ENCODE data around the gene MYCT1.
"Not testable (repeated sequence)": the region's sequence is repeated elsewhere in the genome, so short reads cannot be mapped to it uniquely, and the experiment has no call there.

Gene MYCT1

DNA sequence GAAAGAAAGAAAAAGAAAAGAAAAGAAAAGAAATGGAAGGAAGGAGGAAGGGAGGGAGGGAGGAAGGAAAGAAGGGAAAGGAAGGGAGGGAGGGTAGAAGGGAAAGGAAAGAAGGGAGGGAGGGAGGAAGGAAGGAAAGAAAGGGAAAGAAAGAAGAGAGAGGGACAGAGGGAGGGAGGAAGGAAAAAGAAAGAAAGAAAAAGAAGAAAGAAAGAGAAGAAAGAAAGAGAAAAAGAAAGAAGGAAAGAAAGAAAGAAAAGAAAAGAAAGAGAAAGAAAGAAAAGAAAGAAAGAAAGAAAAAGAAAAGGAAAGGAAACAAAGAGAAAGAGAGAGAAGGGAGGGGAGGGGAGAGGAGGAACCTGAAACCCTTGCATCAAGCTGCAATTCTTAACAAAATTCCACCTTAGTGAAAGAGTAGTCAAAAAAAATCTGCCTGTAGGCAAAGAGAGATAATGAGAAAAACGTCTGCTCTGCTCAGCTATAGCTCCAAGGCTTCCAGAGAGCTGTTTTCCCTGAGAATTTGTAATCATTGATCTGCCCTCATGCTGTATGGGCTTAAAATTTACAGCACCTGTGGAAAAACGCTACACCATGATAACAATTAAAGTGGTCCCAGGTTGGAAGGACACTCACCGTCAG is 16.7 kb upstream of the MYCT1 start:
- Histone ChIP-seq H3K9me3 (ENCODE audit: control insufficient read depth, insufficient read depth, low read depth, low read length) (no peaks in the 10 kb centered on the region), H3K4me1 (ENCODE audit: control insufficient read depth, insufficient read depth, low read length) (no peaks in the 10 kb centered on the region), H3K27ac (ENCODE audit: extremely low read depth, low read depth, low read length) (no peak overlapping the region), H3K4me3 (ENCODE audit: low read depth, low read length) (no peak overlapping the region), H3K36me3 (ENCODE audit: control insufficient read depth in 2 of 2, insufficient read depth in 1 of 2, low read length in 2 of 2) (no peaks in the 10 kb centered on the region)
- peak; percentile 59 for TF ChIP-seq ZNF366 (tag by site-specific recombination; conservative IDR thresholded peaks at IDR 0.05)
- TF ChIP-seq, protein P1, sequence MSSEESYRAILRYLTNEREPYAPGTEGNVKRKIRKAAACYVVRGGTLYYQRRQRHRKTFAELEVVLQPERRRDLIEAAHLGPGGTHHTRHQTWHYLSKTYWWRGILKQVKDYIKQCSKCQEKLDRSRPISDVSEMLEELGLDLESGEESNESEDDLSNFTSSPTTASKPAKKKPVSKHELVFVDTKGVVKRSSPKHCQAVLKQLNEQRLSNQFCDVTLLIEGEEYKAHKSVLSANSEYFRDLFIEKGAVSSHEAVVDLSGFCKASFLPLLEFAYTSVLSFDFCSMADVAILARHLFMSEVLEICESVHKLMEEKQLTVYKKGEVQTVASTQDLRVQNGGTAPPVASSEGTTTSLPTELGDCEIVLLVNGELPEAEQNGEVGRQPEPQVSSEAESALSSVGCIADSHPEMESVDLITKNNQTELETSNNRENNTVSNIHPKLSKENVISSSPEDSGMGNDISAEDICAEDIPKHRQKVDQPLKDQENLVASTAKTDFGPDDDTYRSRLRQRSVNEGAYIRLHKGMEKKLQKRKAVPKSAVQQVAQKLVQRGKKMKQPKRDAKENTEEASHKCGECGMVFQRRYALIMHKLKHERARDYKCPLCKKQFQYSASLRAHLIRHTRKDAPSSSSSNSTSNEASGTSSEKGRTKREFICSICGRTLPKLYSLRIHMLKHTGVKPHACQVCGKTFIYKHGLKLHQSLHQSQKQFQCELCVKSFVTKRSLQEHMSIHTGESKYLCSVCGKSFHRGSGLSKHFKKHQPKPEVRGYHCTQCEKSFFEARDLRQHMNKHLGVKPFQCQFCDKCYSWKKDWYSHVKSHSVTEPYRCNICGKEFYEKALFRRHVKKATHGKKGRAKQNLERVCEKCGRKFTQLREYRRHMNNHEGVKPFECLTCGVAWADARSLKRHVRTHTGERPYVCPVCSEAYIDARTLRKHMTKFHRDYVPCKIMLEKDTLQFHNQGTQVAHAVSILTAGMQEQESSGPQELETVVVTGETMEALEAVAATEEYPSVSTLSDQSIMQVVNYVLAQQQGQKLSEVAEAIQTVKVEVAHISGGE (tag by site-specific recombination; conservative IDR thresholded peaks at IDR 0.05; ENCODE audit: low read depth) = no peak
- no peak for TF ChIP-seq ZNF248 (tag by site-specific recombination; IDR thresholded peaks at IDR 0.05)
- CTCF ChIA-PET = interaction anchor here (0.6 to 1.3 kb wide), 3 partner anchors 12 to 125 kb away, joined by 3 to 5 read pairs (median 3); no protein-coding TSS in a partner anchor
- POLR2A ChIA-PET = no interaction called here

DNA sequence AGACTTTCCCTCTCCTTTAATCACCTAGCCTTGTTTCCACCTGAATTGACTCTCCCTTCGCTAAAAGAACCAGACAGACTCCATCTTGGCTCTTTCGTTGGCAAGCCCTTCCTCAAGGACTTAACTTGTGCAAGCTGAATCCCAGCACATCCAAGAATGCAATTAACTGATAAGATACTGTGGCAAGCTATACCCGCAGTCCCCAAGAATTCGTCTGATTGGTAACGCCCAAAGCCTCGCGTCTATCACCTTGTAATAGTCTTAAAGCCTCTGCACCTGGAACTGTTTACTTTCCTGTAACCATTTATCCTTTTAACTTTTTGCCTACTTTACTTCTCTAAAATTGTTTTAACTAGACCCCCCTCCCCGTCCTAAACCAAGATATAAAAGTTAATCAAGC is 15.6 kb upstream of the MYCT1 start:
- ChIA-PET CTCF (interaction anchor here (1.3 kb wide), 1 partner anchor 13 kb away, joined by 5 read pairs; no protein-coding TSS in a partner anchor), POLR2A (no interaction called here)
- Histone ChIP-seq H3K36me3 (ENCODE audit: control insufficient read depth in 2 of 2, insufficient read depth in 1 of 2, low read length in 2 of 2) (no peaks in the 10 kb centered on the region), H3K9me3 (ENCODE audit: control insufficient read depth, insufficient read depth, low read depth, low read length) (no peaks in the 10 kb centered on the region), H3K4me3 (ENCODE audit: low read depth, low read length) (no peak overlapping the region), H3K4me1 (ENCODE audit: control insufficient read depth, insufficient read depth, low read length) (no peaks in the 10 kb centered on the region), H3K27ac (ENCODE audit: extremely low read depth, low read depth, low read length) (no peak overlapping the region)
- TF ChIP-seq INSM2 (tag by site-specific recombination; IDR thresholded peaks at IDR 0.05) (no peak), ZNF660 (tag by site-specific recombination; IDR thresholded peaks at IDR 0.05) (no peak), ZBTB10 (tag by site-specific recombination; IDR thresholded peaks at IDR 0.05) (no peak), ZNF18 (tag by site-specific recombination; IDR thresholded peaks at IDR 0.05) (no peak), ZNF670 (tag by site-specific recombination; IDR thresholded peaks at IDR 0.05; ENCODE audit: low read depth) (no peak), ZNF843 (tag by site-specific recombination; IDR thresholded peaks at IDR 0.05) (no peak), ZNF501 (tag by site-specific recombination; IDR thresholded peaks at IDR 0.05) (no peak), GLIS2 (tag by site-specific recombination; IDR thresholded peaks at IDR 0.05) (no peak), ZBTB17 (tag by site-specific recombination; IDR thresholded peaks at IDR 0.05) (no peak), ZNF473 (tag by site-specific recombination; IDR thresholded peaks at IDR 0.05) (no peak), ZNF521 (tag by site-specific recombination; IDR thresholded peaks at IDR 0.05) (no peak), REPIN1 (tag by site-specific recombination; IDR thresholded peaks at IDR 0.05; ENCODE audit: low read depth) (no peak), SP3 (tag by site-specific recombination; IDR thresholded peaks at IDR 0.05) (no peak), ZNF146 (tag by site-specific recombination; IDR thresholded peaks at IDR 0.05) (no peak), ZNF704 (tag by site-specific recombination; IDR thresholded peaks at IDR 0.05) (no peak)

DNA sequence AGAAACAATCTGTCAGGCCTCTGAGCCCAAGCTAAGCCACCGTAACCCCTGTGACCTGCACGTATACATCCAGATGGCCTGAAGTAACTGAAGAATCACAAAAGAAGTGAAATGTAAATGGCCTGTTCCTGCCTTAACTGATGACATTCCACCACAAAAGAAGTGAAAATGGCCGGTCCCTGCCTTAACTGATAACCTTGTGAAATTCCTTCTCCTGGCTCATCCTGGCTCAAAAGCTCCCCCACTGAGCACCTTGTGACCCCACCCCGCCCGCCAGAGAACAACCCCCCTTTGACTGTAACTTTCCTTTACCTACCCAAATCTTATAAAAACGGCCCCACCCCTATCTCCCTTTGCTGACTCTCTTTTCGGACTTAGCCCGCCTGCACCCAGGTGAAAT is 14.8 kb upstream of the MYCT1 start:
- H3K36me3 ChIP-seq (ENCODE audit: control insufficient read depth in 2 of 2, insufficient read depth in 1 of 2, low read length in 2 of 2); H3K9me3 ChIP-seq (ENCODE audit: control insufficient read depth, insufficient read depth, low read depth, low read length); CTCF ChIA-PET; H3K27ac ChIP-seq (ENCODE audit: extremely low read depth, low read depth, low read length); H3K4me1 ChIP-seq (ENCODE audit: control insufficient read depth, insufficient read depth, low read length); POLR2A ChIA-PET; H3K4me3 ChIP-seq (ENCODE audit: low read depth, low read length): not testable (repeated sequence)

Data from HEK293 (cell line).